ENCODE data around the gene ANKMY2.
"Not testable (repeated sequence)": the region's sequence is repeated elsewhere in the genome, so short reads cannot be mapped to it uniquely, and the experiment has no call there.

Gene ANKMY2

GRCh38 chr7:16609842-16610450, 35.6 kb downstream of the ANKMY2 start:
- TF ChIP-seq Cebpa-rat (IDR thresholded peaks at IDR 0.05), result no peak
- no peaks in the 10 kb centered on the region for H3K27me3 ChIP-seq
- H3K4me3 ChIP-seq, result no peak overlapping the region
- no peak overlapping the region for H3K4me2 ChIP-seq
- H3K9ac ChIP-seq, result no peak overlapping the region
- no peak overlapping the region for H3K27ac ChIP-seq
- peaks cover 65% of the 10 kb centered on the region for H3K36me3 ChIP-seq
- no peaks in the 10 kb centered on the region for H4K20me1 ChIP-seq
- H3K4me1 ChIP-seq, result no peaks in the 10 kb centered on the region
- H3K9me3 ChIP-seq, result no peaks in the 10 kb centered on the region

GRCh38 chr7:16606704-16607103, 38.9 kb downstream of the ANKMY2 start:
- Histone ChIP-seq H3K36me3 (peaks cover 71% of the 10 kb centered on the region), H3K9me3 (no peaks in the 10 kb centered on the region), H3K4me2 (no peak overlapping the region), H3K27ac (no peak overlapping the region), H4K20me1 (no peaks in the 10 kb centered on the region), H3K4me3 (no peak overlapping the region), H3K4me1 (no peaks in the 10 kb centered on the region), H3K27me3 (no peaks in the 10 kb centered on the region), H3K9ac (no peak overlapping the region)
- no peak for TF ChIP-seq Cebpa-rat (IDR thresholded peaks at IDR 0.05)

GRCh38 chr7:16604054-16604453, 41.5 kb downstream of the ANKMY2 start:
- Histone ChIP-seq H3K9ac (no peak overlapping the region), H3K27me3 (no peaks in the 10 kb centered on the region)
- no peak for TF ChIP-seq Cebpa-rat (IDR thresholded peaks at IDR 0.05)

GRCh38 chr7:16603633-16604032, 41.9 kb downstream of the ANKMY2 start:
- Histone ChIP-seq H3K9me3 (no peaks in the 10 kb centered on the region), H4K20me1 (no peaks in the 10 kb centered on the region), H3K9ac (no peak overlapping the region), H3K27me3 (no peaks in the 10 kb centered on the region), H3K4me3 (no peak overlapping the region), H3K4me1 (no peaks in the 10 kb centered on the region), H3K4me2 (no peak overlapping the region), H3K36me3 (peaks cover 78% of the 10 kb centered on the region), H3K27ac (no peak overlapping the region)
- no peak for TF ChIP-seq Cebpa-rat (IDR thresholded peaks at IDR 0.05)

More at GRCh38 chr7:16604054-16604453, 41.5 kb downstream of the ANKMY2 start:
- H3K36me3 ChIP-seq, result peaks cover 78% of the 10 kb centered on the region
- no peaks in the 10 kb centered on the region for H3K4me1 ChIP-seq
- no peak overlapping the region for H3K4me2 ChIP-seq
- H3K27ac ChIP-seq, result no peak overlapping the region
- H4K20me1 ChIP-seq, result no peaks in the 10 kb centered on the region
- H3K9me3 ChIP-seq, result no peaks in the 10 kb centered on the region
- H3K4me3 ChIP-seq, result no peak overlapping the region

GRCh38 chr7:16599860-16600259, 45.7 kb downstream of the ANKMY2 start:
- Histone ChIP-seq H3K9ac (no peak overlapping the region), H3K4me1 (no peaks in the 10 kb centered on the region), H3K4me3 (no peak overlapping the region), H3K4me2 (no peak overlapping the region), H3K27me3 (no peaks in the 10 kb centered on the region), H3K9me3 (no peaks in the 10 kb centered on the region), H4K20me1 (no peaks in the 10 kb centered on the region), H3K36me3 (peaks cover 53% of the 10 kb centered on the region), H3K27ac (no peak overlapping the region)
- TF ChIP-seq Cebpa-rat (IDR thresholded peaks at IDR 0.05), result no peak

- TF ChIP-seq Cebpa-rat (IDR thresholded peaks at IDR 0.05), result no peak
- no peak overlapping the region for H3K4me2 ChIP-seq
- no peak overlapping the region for H3K27ac ChIP-seq
- no peaks in the 10 kb centered on the region for H3K9me3 ChIP-seq
- H4K20me1 ChIP-seq, result no peaks in the 10 kb centered on the region
- H3K9ac ChIP-seq, result no peak overlapping the region
- peaks cover 41% of the 10 kb centered on the region for H3K36me3 ChIP-seq
- no peaks in the 10 kb centered on the region for H3K4me1 ChIP-seq
- H3K27me3 ChIP-seq, result no peaks in the 10 kb centered on the region
- H3K4me3 ChIP-seq, result no peak overlapping the region
Observed at GRCh38 chr7:16598015-16598414, 47.5 kb downstream of the ANKMY2 start.

- not testable (repeated sequence) for H3K27ac ChIP-seq, H4K20me1 ChIP-seq, H3K4me2 ChIP-seq, H3K4me1 ChIP-seq, H3K9me3 ChIP-seq, H3K4me3 ChIP-seq, H3K9ac ChIP-seq, H3K27me3 ChIP-seq
- peaks cover 20% of the 10 kb centered on the region for H3K36me3 ChIP-seq
Observed at GRCh38 chr7:16595596-16595995, 50.0 kb downstream of the ANKMY2 start.

- Histone ChIP-seq H3K36me3 (peaks cover 11% of the 10 kb centered on the region), H3K9ac (no peak overlapping the region), H3K4me2 (no peak overlapping the region), H3K4me1 (no peaks in the 10 kb centered on the region), H3K4me3 (no peak overlapping the region), H3K9me3 (no peaks in the 10 kb centered on the region), H3K27ac (no peak overlapping the region), H4K20me1 (no peaks in the 10 kb centered on the region), H3K27me3 (no peaks in the 10 kb centered on the region)
- no peak for TF ChIP-seq Cebpa-rat (IDR thresholded peaks at IDR 0.05)
Observed at GRCh38 chr7:16594676-16595075, 50.9 kb downstream of the ANKMY2 start.

GRCh38 chr7:16594061-16594460, 51.5 kb downstream of the ANKMY2 start:
- Histone ChIP-seq H3K9ac (no peak overlapping the region), H3K9me3 (no peaks in the 10 kb centered on the region), H4K20me1 (no peaks in the 10 kb centered on the region), H3K27ac (no peak overlapping the region), H3K4me3 (no peak overlapping the region), H3K4me1 (no peaks in the 10 kb centered on the region), H3K36me3 (peaks cover 8% of the 10 kb centered on the region), H3K27me3 (no peaks in the 10 kb centered on the region), H3K4me2 (no peak overlapping the region)
- no peak for TF ChIP-seq Cebpa-rat (IDR thresholded peaks at IDR 0.05)

GRCh38 chr7:16592395-16592794, 53.2 kb downstream of the ANKMY2 start:
- no peak overlapping the region for H3K27ac ChIP-seq
- H3K9me3 ChIP-seq, result no peaks in the 10 kb centered on the region
- H3K4me2 ChIP-seq, result no peak overlapping the region
- H3K4me3 ChIP-seq, result no peak overlapping the region
- H3K27me3 ChIP-seq, result no peaks in the 10 kb centered on the region
- no peak overlapping the region for H3K9ac ChIP-seq
- no peaks in the 10 kb centered on the region for H3K4me1 ChIP-seq
- no peaks in the 10 kb centered on the region for H4K20me1 ChIP-seq
- TF ChIP-seq Cebpa-rat (IDR thresholded peaks at IDR 0.05), result no peak
- H3K36me3 ChIP-seq, result no peaks in the 10 kb centered on the region

GRCh38 chr7:16590424-16590823, 55.1 kb downstream of the ANKMY2 start:
- no peak overlapping the region for H3K9ac ChIP-seq
- no peak for TF ChIP-seq Cebpa-rat (IDR thresholded peaks at IDR 0.05)
- no peak overlapping the region for H3K4me2 ChIP-seq
- peaks cover 6% of the 10 kb centered on the region for H3K4me1 ChIP-seq
- H3K9me3 ChIP-seq, result no peaks in the 10 kb centered on the region; the same call in 1 of the 2 replicates
- no peaks in the 10 kb centered on the region for H4K20me1 ChIP-seq
- no peak overlapping the region for H3K4me3 ChIP-seq
- no peak overlapping the region for H3K27ac ChIP-seq
- no peaks in the 10 kb centered on the region for H3K27me3 ChIP-seq
- H3K36me3 ChIP-seq, result no peaks in the 10 kb centered on the region

Measured in BLaER1 (cell line).